HG03060 (cell line): Measurements from ENCODE around the gene FBXL13.

Experiments used
- ATAC-seq: cut with Tn5 transposase; IDR thresholded peaks from one replicate; pipeline ENCODE4 v1.9.1; 2021; ENCODE audit warnings: low read depth, moderate number of reproducible peaks; ENCODE audit not compliant: unreplicated experiment

Gene FBXL13

GRCh38 chr7:102944241-102944640 lies 130.4 kb downstream of the FBXL13 start:
- ATAC-seq, result no peak

GRCh38 chr7:102943423-102944169 lies 131.0 kb downstream of the FBXL13 start:
- ATAC-seq, result no peak

- ATAC-seq, result no peak
These were observed 131.7 kb downstream of the FBXL13 start for GRCh38 chr7:102942868-102943267.

GRCh38 chr7:102942181-102942866 lies 132.3 kb downstream of the FBXL13 start:
- no peak for ATAC-seq

GRCh38 chr7:102938679-102939078 lies 135.9 kb downstream of the FBXL13 start:
- ATAC-seq, result no peak

- ATAC-seq, result no peak
These were observed 139.0 kb downstream of the FBXL13 start for GRCh38 chr7:102935450-102936115.

GRCh38 chr7:102934701-102935100 lies 139.9 kb downstream of the FBXL13 start:
- no peak for ATAC-seq

GRCh38 chr7:102934239-102934638 lies 140.4 kb downstream of the FBXL13 start:
- ATAC-seq, result no peak

- ATAC-seq, result no peak
These were observed 140.8 kb downstream of the FBXL13 start for GRCh38 chr7:102933763-102934162.

- ATAC-seq, result no peak
These were observed 142.8 kb downstream of the FBXL13 start for GRCh38 chr7:102931757-102932156.

GRCh38 chr7:102927312-102927933 lies 147.2 kb downstream of the FBXL13 start:
- ATAC-seq, result no peak

- ATAC-seq, result no peak
These were observed 147.8 kb downstream of the FBXL13 start for GRCh38 chr7:102926783-102927140.

- ATAC-seq, result no peak
These were observed 148.4 kb downstream of the FBXL13 start for GRCh38 chr7:102925976-102926782.

GRCh38 chr7:102918845-102919244 lies 155.8 kb downstream of the FBXL13 start:
- ATAC-seq, result no peak

- ATAC-seq, result no peak
These were observed 156.9 kb downstream of the FBXL13 start for GRCh38 chr7:102917436-102918353.

GRCh38 chr7:102916881-102917280 lies 157.7 kb downstream of the FBXL13 start:
- no peak for ATAC-seq

GRCh38 chr7:102916426-102916825 lies 158.2 kb downstream of the FBXL13 start:
- ATAC-seq, result no peak

- ATAC-seq, result no peak
These were observed 160.0 kb downstream of the FBXL13 start for GRCh38 chr7:102914585-102914984.

- no peak for ATAC-seq
These were observed 160.8 kb downstream of the FBXL13 start for GRCh38 chr7:102913826-102914225.
